Activated CD4-positive, alpha-beta T cell treated with anti-CD3 and anti-CD28 coated beads, Interleukin-2, amount 50 U/mL, for 16 hours (primary cell): Measurements from ENCODE around the gene KCNS3.
A peak's percentile ranks its signal among the peaks of the same experiment; 100 is the strongest.
"Not testable (repeated sequence)": the region's sequence is repeated elsewhere in the genome, so short reads cannot be mapped to it uniquely, and the experiment has no call there.

ENCODE experiments used
- DNase-seq: peaks from one replicate; pipeline ENCODE4 v3.0.0-alpha.2; 2020

Gene KCNS3

DNA sequence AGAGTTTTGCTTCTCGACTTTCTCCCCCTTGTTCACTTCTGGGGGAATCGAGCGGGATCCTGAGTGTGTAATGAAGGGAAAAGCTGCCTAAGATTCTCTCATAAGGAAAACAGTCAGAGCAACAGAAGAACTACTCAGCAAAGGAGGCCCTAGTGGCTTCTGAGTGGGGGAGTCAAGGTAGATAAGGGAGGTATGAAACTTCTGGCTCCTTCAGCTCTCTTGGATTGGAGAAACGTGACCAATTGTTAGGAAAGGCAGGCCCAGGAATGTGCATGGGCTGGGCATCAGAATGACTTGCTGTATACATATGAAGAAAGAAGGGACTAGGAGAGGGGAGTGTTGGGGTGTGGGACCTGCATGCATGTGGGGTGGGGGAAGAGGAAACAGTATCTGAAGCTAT, 73.1 kb downstream of the KCNS3 start:
- no peak for DNase-seq

DNA sequence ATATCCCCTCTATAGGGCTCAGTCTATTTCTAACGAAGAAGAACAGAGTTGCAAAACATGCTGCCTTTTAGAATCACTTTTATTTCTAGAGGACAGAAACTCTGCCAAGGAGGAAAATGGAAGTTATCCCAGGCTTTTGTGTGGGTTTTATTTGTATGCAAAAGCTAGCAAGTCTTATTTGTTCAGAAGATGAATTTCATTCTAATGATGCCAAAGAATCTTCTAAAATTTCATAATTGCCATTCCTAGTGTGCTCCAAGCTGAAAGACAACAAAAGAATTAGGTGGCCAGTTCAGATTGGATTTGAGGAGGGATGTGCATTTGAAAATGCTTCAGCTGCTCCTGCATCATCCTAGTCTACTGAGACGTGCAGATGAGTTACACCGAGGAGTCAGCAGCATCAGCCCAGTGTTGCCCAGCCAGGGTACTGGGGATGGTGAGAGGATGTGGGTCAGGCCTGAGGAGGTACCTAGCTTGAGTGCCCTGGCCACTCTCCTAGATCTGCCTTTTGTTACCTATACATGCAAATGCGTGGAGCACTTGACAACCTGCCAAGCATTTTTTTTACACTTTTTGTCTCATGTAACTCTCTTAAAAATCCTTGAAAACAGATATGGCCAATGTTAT, 80.1 kb downstream of the KCNS3 start:
- no peak for DNase-seq

DNA sequence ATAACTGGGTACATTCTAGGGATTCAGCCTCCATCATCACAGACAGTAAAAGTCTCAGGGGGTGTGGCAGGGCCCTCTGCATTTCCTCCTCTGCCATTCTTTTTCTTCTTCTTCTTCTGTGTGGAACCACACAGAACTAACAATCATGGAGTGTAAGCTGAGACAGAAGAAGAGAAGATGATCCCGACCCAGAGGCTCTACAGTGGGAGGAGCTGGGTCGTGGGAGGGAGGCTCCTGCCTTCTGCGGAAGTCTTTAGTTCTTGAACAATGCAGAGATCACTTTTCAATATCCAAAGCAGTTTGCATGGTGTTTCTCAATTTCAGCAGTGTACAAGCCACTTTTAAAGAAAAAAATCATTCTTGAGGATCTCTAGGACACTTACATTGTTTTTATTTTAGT, 80.9 kb downstream of the KCNS3 start:
- no peak for DNase-seq

DNA sequence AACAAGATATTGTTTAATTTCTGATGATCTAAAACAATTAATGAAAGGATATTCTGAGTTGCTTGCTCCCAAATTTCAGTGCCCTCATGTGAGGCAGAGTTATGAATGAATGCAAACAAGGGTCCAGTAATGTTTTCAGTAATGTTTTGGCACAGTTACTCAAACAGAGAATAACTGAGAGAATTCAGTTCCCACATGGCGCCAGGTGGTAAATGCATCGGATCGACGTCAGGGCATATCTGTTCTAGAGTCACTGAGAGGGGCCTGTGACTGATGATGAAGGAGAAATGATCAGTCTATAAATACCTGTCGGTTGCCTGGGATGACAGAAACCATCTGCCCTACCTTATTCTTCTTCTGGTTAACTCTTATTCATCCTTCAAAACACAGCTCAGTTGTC, 81.4 kb downstream of the KCNS3 start:
- DNase-seq: peak; percentile 3

- no peak for DNase-seq
Measured at GRCh38 chr2:17960925-17961324, 82.5 kb downstream of the KCNS3 start.

GRCh38 chr2:17961789-17962188, 83.3 kb downstream of the KCNS3 start:
- no peak for DNase-seq

DNA sequence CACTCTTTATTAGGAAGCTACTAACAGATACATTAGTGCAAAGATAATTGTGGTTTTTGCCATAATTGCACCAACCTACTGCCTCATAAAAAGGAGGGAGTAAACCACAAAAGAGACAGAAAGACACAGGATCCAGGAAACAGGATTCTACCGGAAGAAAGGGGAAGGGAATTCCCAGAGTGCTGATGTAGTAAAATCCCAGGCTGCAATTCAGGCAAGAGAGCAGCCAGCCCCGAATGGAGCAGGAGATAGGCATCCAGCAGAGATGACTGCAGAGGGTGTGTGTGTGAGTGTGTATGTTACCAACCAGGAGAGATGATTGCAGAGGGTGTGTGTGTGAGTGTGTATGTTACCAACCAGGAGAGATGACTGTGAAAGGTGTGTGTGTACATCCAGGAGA, 84.4 kb downstream of the KCNS3 start:
- no peak for DNase-seq

DNA sequence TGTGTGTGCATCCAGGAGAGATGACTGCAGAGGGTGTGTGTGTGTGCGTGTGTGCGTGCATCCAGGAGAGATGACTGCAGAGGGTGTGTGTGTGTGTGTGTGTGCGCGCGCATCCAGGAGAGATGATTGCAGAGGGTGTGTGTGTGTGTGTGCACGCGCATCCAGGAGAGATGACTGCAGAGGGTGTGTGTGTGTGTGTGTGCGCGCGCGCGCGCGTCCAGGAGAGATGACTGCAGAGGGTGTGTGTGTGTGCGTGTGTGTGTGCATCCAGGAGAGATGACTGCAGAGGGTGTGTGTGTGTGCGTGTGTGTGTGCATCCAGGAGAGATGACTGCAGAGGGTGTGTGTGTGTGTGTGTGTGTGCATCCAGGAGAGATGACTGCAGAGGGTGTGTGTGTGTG, 85.1 kb downstream of the KCNS3 start:
- DNase-seq: not testable (repeated sequence)

DNA sequence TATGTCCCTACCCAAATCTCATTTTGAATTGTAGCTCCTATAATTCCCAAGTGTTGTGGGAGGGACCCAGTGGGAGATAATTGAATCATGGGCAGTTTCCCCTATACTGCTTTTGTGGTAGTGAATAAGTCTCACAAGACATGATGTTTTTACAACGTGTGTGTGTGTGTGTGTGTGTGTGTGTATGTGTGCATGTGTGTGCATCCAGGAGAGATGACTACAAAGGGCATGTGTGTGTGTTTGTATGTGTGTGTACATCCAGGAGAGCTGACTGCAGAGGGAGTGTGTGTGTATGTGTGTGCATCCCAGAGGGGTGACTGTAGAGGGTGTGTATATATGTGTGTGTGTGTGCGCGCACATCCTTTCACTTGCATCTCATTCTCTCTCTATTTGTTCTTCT, 86.7 kb downstream of the KCNS3 start:
- DNase-seq: no peak

DNA sequence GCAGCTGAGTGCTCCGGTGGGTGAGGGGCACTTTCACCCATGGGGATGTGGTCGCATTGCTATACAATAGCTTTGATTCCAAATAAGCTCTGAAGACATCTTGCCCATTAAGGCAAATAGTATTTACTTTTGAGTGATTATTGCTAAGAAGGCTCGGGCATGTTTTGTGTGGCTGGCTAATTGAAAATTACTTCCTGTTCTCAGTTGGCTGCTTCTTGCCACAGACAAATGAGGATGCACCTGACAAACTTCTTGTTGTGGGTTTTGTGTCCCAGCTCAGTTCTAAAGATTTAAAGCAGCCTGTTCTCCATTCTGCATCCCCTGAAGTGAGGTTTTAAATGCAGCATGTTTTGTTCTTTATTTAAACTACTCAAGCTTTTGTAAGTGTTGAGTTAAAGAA, 88.3 kb downstream of the KCNS3 start:
- no peak for DNase-seq

DNA sequence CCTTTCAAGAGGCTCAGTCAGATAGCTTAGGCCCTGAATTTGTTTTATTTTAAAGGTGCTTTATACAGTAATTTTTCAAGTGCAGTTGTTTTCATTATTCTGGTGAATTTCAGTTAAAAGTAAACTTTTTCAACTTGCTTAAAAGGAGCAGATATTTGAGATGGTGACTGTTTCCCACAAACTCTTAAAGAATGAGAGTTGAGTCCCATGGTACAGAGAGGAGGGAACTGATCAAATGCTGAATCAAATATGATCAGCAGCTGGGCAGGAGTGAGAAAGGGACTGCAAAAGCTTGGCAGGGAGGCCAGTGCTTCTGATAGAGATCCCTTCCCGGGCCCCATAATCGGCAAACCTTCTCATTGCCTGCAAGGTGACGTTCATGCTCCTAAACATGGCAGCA, 91.2 kb downstream of the KCNS3 start:
- no peak for DNase-seq

GRCh38 chr2:17971531-17972125, 93.2 kb downstream of the KCNS3 start:
- DNase-seq: no peak

- DNase-seq: no peak
Measured at GRCh38 chr2:17972991-17973390, 94.5 kb downstream of the KCNS3 start.

DNA sequence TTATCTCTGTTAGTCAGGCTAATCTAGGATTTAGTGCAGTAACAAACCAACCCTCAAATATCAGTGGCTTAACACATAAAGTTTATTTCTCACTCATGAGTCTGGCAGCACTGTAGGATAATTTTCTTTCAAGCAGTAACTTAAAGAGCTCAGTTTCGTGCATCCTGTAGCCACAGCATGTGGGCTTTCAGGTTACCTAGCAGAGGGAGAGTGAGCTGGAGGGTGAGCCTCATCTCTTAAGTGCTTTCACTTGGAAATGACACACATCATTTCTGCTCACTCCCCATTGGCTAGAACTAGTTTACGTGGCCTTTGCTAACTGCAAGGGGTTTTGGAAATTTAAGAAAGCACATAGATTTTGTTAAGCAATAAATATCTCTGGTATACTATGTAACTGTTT, 96.9 kb downstream of the KCNS3 start:
- no peak for DNase-seq

- DNase-seq: no peak
Measured at GRCh38 chr2:17976871-17977746, 98.6 kb downstream of the KCNS3 start.

DNA sequence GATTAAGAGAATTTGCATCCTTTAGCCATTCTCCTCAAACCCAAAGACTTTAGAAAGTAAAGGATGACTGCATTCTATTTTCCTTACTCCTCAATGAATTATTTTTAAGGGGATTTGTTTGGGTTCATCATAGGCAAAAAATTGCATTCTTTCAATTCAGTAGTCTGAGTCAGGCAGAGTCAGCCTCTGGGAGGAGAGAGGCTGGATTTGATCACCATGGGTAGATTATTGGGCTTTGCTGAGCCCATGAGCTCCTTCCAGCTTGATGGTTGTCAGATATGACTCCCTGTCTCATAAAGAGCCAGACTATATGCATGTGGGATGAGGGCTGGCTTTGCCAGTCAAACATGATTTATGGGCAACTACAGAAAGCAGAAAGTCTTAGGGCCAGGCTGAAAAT, 101.2 kb downstream of the KCNS3 start:
- no peak for DNase-seq

DNA sequence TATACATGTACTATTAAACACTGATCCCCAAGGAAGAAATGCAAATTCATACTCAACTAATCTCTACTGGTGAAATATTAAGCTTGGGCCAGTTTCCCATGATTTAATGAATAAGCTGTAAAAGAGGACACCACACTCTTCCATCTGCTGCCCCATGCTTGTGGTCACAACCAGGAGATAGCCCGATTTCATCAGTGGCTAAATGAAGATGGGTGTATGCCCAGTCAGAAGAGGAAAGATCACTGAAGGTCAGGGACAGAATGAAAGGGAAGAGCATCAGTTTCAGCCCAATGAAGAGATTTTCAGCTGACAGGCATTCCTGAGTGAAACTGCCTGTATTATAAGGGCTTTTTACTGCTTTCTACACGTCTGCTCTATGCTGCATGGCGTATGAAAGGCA, 103.5 kb downstream of the KCNS3 start:
- no peak for DNase-seq
